PC-3 (cell line): ENCODE measurements around the gene SIGLEC15.

Experiments
- CTCF ChIP-seq: fragments of 300-600 bp; sonication (generic); conservative IDR thresholded peaks from 2 replicates; pipeline ENCODE4 v1.5.1; 2017; ENCODE audit warnings: antibody characterized with exemption, low read depth, mild to moderate bottlenecking, low read length
- EZH2 ChIP-seq: fragments of 300-600 bp; sonication (generic); IDR thresholded peaks from one replicate; pipeline ENCODE4 v1.6.1; 2017; ENCODE audit warnings: antibody characterized with exemption, mild to moderate bottlenecking, low read length; ENCODE audit not compliant: unreplicated experiment

- TF ChIP-seq CTCF: no peak
- TF ChIP-seq EZH2: no peak
Measured at GRCh38 chr18:45891806-45892205, 66.3 kb downstream of the SIGLEC15 start.
